Stimulated activated naive CD8-positive, alpha-beta T cell treated with anti-CD3 and anti-CD28 coated beads, Interleukin-15, Interleukin-2, amounts not matched to agents 100 U/mL and 50 U/mL, for 24 hours (primary cell): Measurements from ENCODE around the gene PLEKHM2.
A peak's percentile ranks its signal among the peaks of the same experiment; 100 is the strongest.

Experiments
- ATAC-seq: fragments of 150-1000 bp; cut with Tn5 transposase; one replicate; pipeline ENCODE4 v1.10.0; 2021
- DNase-seq: peaks from one replicate; pipeline ENCODE4 v3.0.0; 2021

The PLEKHM2 gene

GRCh38 chr1:15738416-15739113 lies 54.4 kb downstream of the PLEKHM2 start:
- ATAC-seq (no peak), DNase-seq (no peak)

DNA sequence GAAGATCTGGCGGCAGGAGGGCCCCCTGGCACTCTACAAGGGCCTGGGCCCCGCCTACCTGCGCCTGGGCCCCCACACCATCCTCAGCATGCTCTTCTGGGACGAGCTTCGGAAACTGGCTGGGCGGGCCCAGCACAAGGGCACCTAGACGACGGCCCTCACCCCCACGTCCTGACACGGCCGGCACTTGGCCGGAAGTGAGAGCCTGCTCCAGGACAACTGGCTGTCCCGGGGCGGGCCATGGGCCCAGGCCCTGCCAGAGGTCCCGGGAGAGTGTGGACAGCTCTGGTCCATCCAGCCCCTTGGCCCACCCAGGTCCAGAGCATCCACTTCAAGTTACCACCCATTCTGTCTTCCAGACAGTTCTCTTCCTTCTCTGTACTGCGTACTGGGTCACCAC lies 55.1 kb downstream of the PLEKHM2 start:
- DNase-seq (no peak), ATAC-seq (no peak)

DNA sequence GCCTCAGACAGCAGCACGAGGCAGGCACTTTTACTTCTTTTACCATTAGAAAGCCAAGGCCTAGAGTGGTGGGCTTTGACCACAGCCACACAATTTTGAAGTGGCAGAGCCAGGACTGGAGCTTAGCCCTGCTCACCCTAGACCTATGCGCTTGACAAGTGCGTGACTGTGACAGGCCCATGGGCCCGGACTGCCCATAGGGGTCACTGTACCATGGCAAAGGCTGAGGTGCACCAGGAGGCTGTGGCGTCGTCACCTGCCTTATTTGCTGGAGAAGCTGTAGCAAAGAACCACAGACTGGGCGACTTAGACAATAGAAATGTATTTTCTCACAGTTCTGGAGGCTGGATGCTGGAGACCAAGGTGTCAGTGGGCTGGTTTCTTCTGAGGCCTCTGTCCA lies 55.6 kb downstream of the PLEKHM2 start:
- DNase-seq (no peak), ATAC-seq (no peak)

- peak; percentile 77 for DNase-seq
- peak; percentile 79 for ATAC-seq
Observed at GRCh38 chr1:15740924-15741850, 57.1 kb downstream of the PLEKHM2 start.

DNA sequence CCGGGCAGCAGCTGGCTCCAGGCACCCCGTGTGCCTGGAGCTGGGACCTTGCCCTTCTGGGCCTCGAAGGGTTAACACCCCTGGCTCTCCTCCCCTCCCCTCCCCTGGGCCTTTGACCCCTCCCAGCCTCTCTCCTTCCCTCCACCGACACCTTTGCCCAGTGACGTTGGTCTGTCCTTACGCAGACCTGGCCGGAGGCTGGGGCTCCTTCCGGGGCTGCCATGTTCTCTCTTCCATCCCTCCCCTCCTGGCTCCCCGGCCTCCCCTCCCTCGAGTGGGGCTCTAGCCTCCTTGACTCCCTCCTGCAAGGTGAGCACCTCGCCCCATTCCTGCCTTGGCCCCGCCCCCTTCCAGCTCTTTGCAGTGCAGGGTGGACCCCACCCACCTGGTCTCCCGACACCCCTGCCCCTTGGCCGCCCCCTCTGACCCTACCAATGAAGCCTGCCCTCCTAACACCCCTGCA lies 58.2 kb downstream of the PLEKHM2 start, which contains the start of gene TMEM82:
Gene TMEM82 (plus strand): TSS at position 161 of the 463 bp plus-strand sequence. CDS start 61 bp downstream, at position 222.
- ATAC-seq: no peak

GRCh38 chr1:15744122-15744679 lies 60.1 kb downstream of the PLEKHM2 start:
- ATAC-seq: no peak

More for the DNA sequence above, 58.2 kb downstream of the PLEKHM2 start, which contains the start of gene TMEM82:
- DNase-seq: no peak

DNA sequence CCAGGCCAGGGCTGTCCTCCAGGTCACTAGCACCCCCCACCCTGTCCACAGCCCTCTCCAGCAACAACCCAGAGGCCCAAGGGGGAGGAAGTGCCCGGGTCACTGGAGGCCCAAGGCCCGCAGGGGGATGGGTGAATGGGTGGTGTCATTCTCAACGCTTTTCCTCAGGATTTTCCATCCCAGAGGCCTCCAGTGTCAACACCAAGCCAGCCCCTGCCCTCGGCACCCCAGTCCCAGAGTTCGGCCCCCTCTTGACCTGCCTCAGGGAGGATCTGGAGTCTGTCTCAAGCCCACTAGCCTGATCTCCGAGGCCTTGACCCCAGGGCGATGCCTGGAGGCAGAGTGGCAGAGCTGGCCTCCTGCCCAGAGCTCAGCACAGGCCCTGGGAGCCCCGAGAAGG lies 63.3 kb downstream of the PLEKHM2 start:
- DNase-seq: no peak
- ATAC-seq: no peak

More at GRCh38 chr1:15744122-15744679, 60.1 kb downstream of the PLEKHM2 start:
- no peak for DNase-seq

DNA sequence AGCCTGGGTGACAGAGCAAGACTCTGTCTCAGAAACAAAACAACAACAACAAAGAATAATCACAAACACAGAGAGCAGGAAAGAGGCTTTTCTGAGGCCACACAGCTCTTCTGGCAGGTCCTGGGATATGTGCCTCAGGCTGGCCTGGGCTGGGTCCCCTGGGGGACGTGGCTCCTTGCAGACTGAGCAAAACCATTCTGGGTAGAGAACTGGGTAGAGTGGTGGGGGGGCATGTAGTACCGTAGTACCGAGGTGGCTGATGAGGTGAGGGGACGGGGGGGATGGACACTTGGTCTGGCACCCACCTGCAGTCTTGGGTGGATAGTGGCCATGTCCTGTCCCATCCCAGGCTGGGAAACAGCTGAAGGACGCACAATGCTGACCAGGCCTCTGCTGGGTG lies 64.1 kb downstream of the PLEKHM2 start:
- ATAC-seq (no peak), DNase-seq (no peak)

DNA sequence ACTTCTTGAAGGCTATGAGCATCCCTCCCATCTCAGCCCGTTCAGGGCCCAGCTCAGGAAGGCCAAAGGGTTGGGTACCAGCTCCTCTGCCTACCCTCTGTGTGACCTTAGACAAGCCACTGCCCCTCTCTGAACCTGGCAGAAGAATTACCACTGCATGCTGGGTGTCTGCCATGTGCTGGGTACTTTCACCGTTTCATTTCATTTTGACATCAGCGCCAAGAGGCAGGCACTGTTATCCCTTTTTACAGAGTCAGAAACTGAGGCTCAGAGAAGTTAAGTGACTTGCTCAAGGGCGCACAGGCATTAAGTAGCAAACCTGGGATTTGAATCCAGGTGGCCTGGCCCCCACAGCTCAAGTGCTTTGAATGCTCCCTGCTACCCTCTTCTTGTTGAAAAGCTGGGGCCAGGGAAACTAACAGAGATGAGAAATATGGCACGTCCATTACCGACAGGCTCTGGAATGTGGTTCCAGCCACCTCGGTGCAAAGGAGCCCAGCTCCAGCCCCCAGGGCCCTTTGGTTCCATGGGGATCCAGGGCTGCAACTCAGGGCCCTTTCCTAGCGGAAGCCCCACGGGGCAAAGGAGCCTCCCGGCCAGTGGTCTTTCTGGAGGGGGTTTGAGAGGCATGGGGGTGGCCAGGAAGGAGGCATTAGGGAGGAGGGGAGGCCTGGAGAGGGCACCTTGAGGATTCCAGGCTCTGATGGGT lies 64.7 kb downstream of the PLEKHM2 start:
- ATAC-seq (no peak), DNase-seq (no peak)

DNA sequence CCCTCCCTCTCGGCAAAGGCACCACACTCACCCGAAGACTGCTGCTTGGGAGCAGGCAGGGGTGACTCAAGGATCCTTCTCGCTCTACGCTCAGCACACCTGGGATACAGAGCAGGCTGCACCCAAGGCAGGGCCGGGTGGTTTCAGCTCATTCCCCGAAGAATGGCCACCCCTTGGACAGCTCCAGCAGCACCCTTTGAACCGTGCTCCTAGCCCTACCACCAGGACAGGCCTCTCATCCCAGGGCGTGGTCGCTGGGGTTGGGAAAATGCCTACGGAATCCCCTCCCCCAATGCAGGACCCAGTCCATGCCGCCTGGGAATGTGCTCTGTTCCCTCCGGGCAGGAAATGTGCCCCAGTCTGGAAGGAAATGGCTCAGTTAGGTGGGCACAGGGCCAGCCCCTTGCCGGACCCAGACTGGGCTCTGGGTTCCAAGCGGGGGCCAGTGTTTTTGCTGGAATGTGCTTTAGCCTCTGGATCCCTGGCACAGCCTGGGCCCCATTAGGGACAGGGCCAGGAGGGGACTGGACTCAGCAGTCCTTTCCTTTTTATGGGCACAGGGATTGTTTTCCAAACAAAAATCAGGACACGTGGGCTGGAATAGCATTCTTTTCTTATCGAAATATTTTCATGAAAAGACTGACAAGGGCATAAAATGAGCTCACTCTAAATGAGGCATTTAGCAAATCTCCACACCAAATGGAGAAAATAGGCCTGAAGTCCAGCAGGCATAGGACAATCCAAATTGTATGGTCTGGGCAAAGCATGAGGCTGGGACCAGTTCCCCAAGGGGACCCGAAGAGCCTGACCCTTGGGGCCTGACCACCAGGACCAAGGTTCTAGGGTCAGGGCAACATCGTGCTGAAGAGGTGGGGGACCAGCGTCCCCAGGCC lies 65.5 kb downstream of the PLEKHM2 start:
- DNase-seq (no peak), ATAC-seq (no peak)

DNA sequence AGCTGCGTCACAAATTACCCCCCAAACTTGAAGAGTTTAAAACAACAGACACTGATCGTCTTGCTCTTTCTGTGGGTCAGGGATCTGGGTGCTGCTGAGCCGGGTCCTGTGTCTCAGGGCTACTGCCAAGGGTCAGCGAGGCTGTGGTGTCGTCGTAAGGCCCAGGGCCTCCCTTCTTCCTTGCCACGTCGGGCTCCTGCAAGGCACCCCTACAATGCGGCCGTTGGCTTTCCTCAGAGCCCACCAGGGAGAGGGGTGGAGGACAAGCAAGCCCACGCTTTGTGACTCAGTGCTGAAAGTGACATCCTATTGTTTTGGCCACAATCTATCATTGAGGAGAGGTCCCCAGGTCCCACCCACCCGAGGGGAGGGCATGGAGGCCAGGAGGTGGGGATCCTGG lies 66.8 kb downstream of the PLEKHM2 start:
- DNase-seq (no peak), ATAC-seq (no peak)

DNA sequence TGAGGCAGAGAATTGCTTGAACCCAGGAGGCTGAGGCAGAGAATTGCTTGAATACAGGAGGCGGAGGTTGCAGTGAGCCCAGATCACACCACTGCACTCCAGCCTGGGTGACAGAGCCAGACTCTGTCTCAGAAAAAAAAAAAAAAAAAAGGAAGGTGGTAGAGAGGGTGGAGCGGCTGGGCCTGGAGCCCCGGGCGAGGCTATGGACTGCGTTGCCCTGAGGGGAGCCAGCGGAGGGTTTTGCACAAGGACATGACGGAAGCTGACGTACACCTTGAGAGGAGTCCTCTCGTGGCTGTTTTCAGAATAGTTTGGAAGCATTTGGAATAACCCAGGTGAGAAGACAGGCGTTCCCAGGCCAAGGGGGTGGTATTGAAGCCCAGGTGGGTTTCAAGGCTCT lies 67.6 kb downstream of the PLEKHM2 start:
- DNase-seq: no peak
- ATAC-seq: no peak

DNA sequence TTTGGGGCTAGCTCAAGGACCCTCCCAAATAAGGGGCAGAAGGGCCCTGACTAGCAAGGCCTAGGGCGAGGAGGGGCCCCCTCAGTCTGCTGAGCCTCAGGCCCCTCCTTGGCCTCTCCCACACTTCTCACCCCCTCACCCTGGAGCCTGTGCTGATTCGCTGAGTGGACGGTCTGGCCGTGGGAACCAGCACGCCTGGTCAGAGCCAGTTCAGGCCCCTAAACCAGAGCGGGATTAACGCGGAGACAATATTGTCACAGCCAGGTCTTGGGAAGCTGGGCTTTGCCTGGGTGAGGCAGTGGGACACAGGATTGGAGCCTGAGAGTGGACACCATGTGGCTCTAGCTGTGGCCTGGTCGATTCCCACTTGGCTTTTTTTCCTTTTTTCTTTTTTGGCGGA lies 69.7 kb downstream of the PLEKHM2 start:
- DNase-seq (no peak), ATAC-seq (no peak)

DNA sequence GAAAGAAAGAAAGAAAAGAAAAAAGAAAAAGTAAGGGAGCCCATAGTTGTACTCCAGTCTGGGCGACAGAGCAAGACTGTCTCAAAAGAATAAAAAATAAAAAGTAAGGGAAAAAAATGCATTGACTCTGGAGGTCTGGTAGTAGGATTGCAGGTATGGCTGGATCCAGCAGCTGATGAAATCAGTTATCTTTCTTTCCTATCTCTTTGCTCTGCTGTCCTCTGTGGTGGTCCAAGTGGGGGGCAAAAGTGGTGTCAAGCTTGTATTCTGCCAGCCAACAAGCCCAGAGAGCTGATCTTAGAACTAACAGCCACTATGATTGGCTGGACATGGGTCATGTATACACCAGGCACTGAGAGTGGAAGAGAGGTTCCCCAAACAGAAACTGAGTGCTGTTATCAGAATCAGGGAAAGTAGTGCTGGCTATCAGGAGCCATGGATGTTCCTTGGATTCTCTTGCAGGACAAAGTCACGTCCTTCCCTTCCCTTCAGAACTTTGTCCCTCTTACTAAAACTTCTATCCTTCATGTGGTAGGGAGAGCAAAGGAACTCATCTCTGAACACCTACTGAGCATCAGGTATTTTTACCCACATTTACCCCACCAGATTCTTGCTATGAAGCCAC lies 71.0 kb downstream of the PLEKHM2 start:
- ATAC-seq (no peak), DNase-seq (no peak)

DNA sequence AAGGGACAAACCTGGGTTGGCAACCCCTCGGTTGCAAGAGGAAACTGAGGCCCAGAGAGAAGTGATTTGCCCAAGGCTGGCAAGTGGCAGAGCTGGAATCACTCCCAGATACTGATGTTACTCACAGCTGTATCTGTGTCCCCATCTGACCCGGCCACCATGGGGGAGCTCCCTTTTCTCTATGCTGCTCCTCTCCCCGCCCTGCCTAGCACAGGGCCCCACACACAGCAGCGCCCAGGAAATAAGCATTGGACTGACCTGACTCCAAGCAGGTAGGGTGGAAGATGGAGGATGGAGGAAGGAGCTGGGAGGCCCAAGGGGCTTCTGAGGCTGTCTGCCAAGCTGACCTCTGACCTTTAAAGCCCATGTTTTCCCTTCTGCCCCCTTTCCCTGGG lies 71.5 kb downstream of the PLEKHM2 start:
- DNase-seq (no peak), ATAC-seq (no peak)

GRCh38 chr1:15756143-15757015 lies 72.3 kb downstream of the PLEKHM2 start:
- ATAC-seq (no peak), DNase-seq (no peak)

DNA sequence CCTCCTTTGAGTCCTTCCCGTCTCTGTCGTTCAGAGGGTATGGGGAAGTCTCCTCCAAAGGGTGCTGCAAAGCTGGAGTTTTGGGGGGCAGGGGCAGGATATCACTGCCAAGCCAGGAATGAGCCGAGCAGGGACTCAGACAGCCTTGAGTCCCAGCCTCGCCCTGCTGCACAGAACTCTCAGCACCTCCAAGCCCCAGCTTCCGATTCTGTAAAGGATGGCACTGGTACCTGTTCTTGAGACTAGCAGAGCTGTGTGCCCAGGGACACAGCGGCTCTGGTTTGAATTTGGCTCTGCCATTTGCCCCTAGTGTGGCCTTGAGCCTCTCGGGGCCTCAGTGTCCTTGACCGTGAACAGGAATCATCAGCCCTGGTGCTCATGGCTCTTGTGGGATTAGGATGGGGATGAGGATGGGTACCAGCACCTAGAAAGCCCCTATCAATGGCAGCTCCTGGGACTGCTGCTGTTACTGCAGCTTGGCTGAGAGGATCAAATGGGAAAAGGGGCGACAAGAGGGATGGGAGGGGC lies 73.0 kb downstream of the PLEKHM2 start:
- ATAC-seq: no peak

GRCh38 chr1:15757575-15758342 lies 73.6 kb downstream of the PLEKHM2 start:
- no peak for DNase-seq
- no peak for ATAC-seq

More for the DNA sequence above, 73.0 kb downstream of the PLEKHM2 start:
- no peak for DNase-seq
